Heart left ventricle (tissue), 16 donors: Measurements from ENCODE around the gene OAS2. TPM values are rescaled to one million over a fixed set of nuclear protein-coding genes. Genes with fewer than 3 reads are reported as not detected.

Experiments used
- ATAC-seq, 4 donors: fragments of 200-7000 bp; cut with Tn5 transposase; one replicate each; pipeline ENCODE4 v1.9.1; 2020 to 2022; ENCODE audit warnings: moderate library complexity in 4 of 4, mild to moderate bottlenecking in 3 of 4, moderate number of reproducible peaks in 1 of 4
- DNase-seq, 5 donors: peaks; one replicate each; pipeline ENCODE4 v3.0.0-alpha.2; 2020
- H3K27ac ChIP-seq, 12 donors: fragments of 200-600 bp; sonication (generic) in 4 of 12; one replicate each; pipeline versions ENCODE4 v1.5.0 to v1.8.0; 2016 to 2022; ENCODE audit warnings: mild to moderate bottlenecking in 2 of 12
- H3K27me3 ChIP-seq, 9 donors: fragments of 200-600 bp; sonication (generic) in 2 of 9; one replicate each; pipeline versions ENCODE4 v1.5.1 to v1.8.0; 2016 to 2022; ENCODE audit warnings: mild to moderate bottlenecking in 3 of 9
- H3K36me3 ChIP-seq, 9 donors: fragments of 200-600 bp; sonication (generic) in 2 of 9; one replicate each; pipeline versions ENCODE4 v1.5.0 to v1.8.0; 2018 to 2022; ENCODE audit warnings: mild to moderate bottlenecking in 2 of 9
- H3K4me1 ChIP-seq, 12 donors: fragments of 200-600 bp; sonication (generic) in 4 of 12; one replicate each; pipeline versions ENCODE4 v1.5.0 to v1.8.0; 2016 to 2022; ENCODE audit warnings: mild to moderate bottlenecking in 3 of 12
- H3K4me3 ChIP-seq, 12 donors: fragments of 200-600 bp; sonication (generic) in 4 of 12; one replicate each; pipeline versions ENCODE4 v1.5.0 to v1.8.0; 2017 to 2022; ENCODE audit warnings: mild to moderate bottlenecking in 9 of 12, moderate library complexity in 4 of 12
- H3K9me3 ChIP-seq, 12 donors: fragments of 200-600 bp; sonication (generic) in 4 of 12; one replicate each; pipeline versions ENCODE4 v1.5.0 to v1.8.0; 2016 to 2022; ENCODE audit warnings: mild to moderate bottlenecking in 1 of 12
- POLR2A ChIP-seq, 2 donors: fragments of 450-650 bp; IDR thresholded peaks; one replicate each; pipeline ENCODE4 v1.6.1; 2017; ENCODE audit warnings: antibody characterized with exemption in 2 of 2, mild to moderate bottlenecking in 2 of 2, moderate library complexity in 2 of 2
- WGBS, 4 donors: extraction: QIAGEN DNeasy Blood & Tissue Kit in 2 of 4; methylation state at CpG; one replicate each; pipeline versions ENCODE4 v1.1.5 to v1.1.7; 2013 to 2018; 5-methylcytosine and 5-hydroxymethylcytosine counted together
- intact Hi-C, 10 donors: fragments of 100-400 bp; cut with DNase I; formaldehyde crosslinking; loops; one replicate each; pipeline versions ENCODE4 v1.11.1 to v1.14.2; 2022
- polyA plus RNA-seq, 2 donors: library from polyadenylated mRNA; stranded (reverse); fragments of 200-250 nt; gene quantifications; one replicate each; pipeline ENCODE4 v1.2.3, GENCODE V29; 2013
- total RNA-seq, 9 donors: library from RNA; depleted of rRNA in 2 of 9; stranded (reverse); fragments of >200 nt in 2 of 9; fragmentation: NEBNext Ultra II Directional in 3 of 9; extraction: Animal tissue kit (Norgen Biotek cat#: 25700) in 3 of 9; gene quantifications; one replicate each; pipeline versions ENCODE4 v1.1.0 to v1.2.4, GENCODE V29; 2016 to 2023
- TF ChIP-seq, protein P1 (sequence below), 12 donors: fragments of 200-600 bp; sonication (generic) in 4 of 12; IDR thresholded peaks; one replicate each; pipeline versions ENCODE4 v1.5.0 to v1.8.0; 2018 to 2022; ENCODE audit warnings: antibody characterized with exemption in 12 of 12, mild to moderate bottlenecking in 5 of 12
- donor health status: ischemic (EF 13 %, LVEDD 7.1; RV severe dilation, severe dysfunction).
- donor health status: healthy with polysubstance abuse.
- donor health status: DM: no; HTN: yes; CAD: no.
- donor health status: DM: no; HTN: no; CAD: no.
- donor health status: ischemic (EF 25% LVEDD 6.9; RV normal size, moderate dysfunction).
- donor health status: ischemic (EF 25% LVEDD 5.7; RV mildly dilated, moderate dysfunction).
- donor health status: healthy.
- donor health status: DM: yes; HTN: yes; CAD: no.
- donor health status: ischemic (EF 35%, LVEDD 5.7; RV mildly dilated, moderate dysfunction).
- donor health status: nonischemic (EF 11% LVEDD 7.7; RV severe dilation, severe dysfunction).
- donor health status: DM: yes; HTN: yes; CAD: no.
- donor health status: PGD.
- donor health status: ischemic (EF 29% LVEDD 5.4; RV normal size, mild dysfunction).
- donor health status: nonischemic (EF 23%, LVEDD 6.1; RV moderate dilation, normal function).

The OAS2 gene
- total and polyA plus RNA-seq, 11 donors: 3.8 to 46.1 (median 7.3) TPM

GRCh38 chr12:113056631-113057488 lies 78.5 kb downstream of the OAS2 start, which contains the start of gene DTX1:
Gene DTX1, plus strand, starts transcription at chr12:113056730. Its CDS starts 1,463 bp downstream, at chr12:113058193.
- Histone ChIP-seq H3K9me3 (no peaks in the 10 kb centered on the region), H3K4me3 (peak within 1 kb of the TSS; percentile 45 to 71 (median 64)), H3K27me3 (peaks cover 8 to 47% (median 26%) of the 10 kb centered on the region in 9 donors), H3K36me3 (no peaks in the 10 kb centered on the region), H3K4me1 (peaks cover 0 to 16% (median 6%) of the 10 kb centered on the region in 12 donors), H3K27ac (peak within 1 kb of the TSS in 7 of 12 donors; percentile 13 to 68 (median 42))
- ATAC-seq (peak in 3 of 4 donors; percentile 48 to 73 (median 56)), DNase-seq (peak in 4 of 5 donors; percentile 44 to 59 (median 54))
- no peak for TF ChIP-seq POLR2A (IDR thresholded peaks at IDR 0.05)
- TF ChIP-seq, protein P1, sequence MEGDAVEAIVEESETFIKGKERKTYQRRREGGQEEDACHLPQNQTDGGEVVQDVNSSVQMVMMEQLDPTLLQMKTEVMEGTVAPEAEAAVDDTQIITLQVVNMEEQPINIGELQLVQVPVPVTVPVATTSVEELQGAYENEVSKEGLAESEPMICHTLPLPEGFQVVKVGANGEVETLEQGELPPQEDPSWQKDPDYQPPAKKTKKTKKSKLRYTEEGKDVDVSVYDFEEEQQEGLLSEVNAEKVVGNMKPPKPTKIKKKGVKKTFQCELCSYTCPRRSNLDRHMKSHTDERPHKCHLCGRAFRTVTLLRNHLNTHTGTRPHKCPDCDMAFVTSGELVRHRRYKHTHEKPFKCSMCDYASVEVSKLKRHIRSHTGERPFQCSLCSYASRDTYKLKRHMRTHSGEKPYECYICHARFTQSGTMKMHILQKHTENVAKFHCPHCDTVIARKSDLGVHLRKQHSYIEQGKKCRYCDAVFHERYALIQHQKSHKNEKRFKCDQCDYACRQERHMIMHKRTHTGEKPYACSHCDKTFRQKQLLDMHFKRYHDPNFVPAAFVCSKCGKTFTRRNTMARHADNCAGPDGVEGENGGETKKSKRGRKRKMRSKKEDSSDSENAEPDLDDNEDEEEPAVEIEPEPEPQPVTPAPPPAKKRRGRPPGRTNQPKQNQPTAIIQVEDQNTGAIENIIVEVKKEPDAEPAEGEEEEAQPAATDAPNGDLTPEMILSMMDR (IDR thresholded peaks at IDR 0.05): no peak
- WGBS, 4 donors: 0 to 3% (median 1%) methylated on average over 22 to 94 of the region's 94 CpGs
- intact Hi-C loops: no loop called here

DNA sequence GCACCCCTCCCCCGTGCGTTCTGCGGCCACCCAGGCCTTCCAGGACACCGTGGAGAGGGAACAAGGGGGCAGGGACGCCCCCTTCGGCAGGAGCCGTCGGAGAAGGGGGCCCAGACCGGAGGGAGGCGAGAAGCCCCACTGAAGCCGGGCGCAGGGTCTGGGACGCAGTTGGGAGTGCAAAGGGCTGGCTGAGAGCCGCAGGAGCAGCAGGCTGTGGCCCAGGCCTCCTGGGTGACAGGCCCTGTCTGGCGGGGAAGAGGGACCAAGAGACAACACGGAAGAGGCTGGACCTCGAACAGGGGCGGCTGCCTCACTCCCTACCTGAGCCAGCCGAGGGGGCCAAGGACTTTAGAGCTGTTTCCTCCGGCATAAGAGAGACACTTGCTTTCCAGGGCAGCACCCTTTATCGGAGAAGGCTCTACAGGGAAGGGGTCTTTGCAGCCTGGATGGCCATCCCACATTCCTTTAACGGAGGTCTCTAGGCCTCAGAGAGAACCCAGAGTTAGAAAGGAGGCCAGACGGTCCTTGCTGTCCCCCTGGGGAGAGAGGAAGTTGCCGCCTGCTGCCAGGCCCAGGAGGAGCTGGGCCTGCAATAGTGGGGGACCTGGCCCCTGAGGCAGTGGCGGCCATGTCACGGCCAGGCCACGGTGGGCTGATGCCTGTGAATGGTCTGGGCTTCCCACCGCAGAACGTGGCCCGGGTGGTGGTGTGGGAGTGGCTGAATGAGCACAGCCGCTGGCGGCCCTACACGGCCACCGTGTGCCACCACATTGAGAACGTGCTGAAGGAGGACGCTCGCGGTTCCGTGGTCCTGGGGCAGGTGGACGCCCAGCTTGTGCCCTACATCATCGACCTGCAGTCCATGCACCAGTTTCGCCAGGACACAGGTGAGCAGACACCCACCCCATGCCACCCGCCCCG lies 79.5 kb downstream of the OAS2 start:
- no peak for ATAC-seq
- H3K36me3 ChIP-seq: no peaks in the 10 kb centered on the region
- H3K27ac ChIP-seq: peak overlapping the region in 4 of 12 donors; percentile 13 to 66 (median 44)
- no peaks in the 10 kb centered on the region for H3K9me3 ChIP-seq
- intact Hi-C loops: no loop called here
- no peak for DNase-seq
- WGBS, 4 donors: 55 to 64% (median 58%) methylated on average over 24 to 44 of the region's 44 CpGs
- peak overlapping the region; percentile 45 to 71 (median 64) for H3K4me3 ChIP-seq
- TF ChIP-seq, protein P1 (IDR thresholded peaks at IDR 0.05): no peak
- H3K4me1 ChIP-seq: peaks cover 0 to 16% (median 6%) of the 10 kb centered on the region in 12 donors
- peaks cover 12 to 45% (median 26%) of the 10 kb centered on the region in 9 donors for H3K27me3 ChIP-seq

GRCh38 chr12:113058553-113058952 lies 80.2 kb downstream of the OAS2 start:
- peaks cover 0 to 16% (median 6%) of the 10 kb centered on the region in 12 donors for H3K4me1 ChIP-seq
- DNase-seq (no peak), ATAC-seq (no peak)
- H3K27ac ChIP-seq: no peak overlapping the region
- H3K27me3 ChIP-seq: peaks cover 12 to 45% (median 29%) of the 10 kb centered on the region in 9 donors
- no peak for TF ChIP-seq POLR2A (IDR thresholded peaks at IDR 0.05)
- TF ChIP-seq, protein P1 (IDR thresholded peaks at IDR 0.05): no peak
- no peaks in the 10 kb centered on the region for H3K36me3 ChIP-seq
- intact Hi-C loops: no loop called here
- 90 to 95% (median 93%) methylated on average over 1 of the region's 1 CpG for WGBS, 4 donors
- no peak overlapping the region for H3K4me3 ChIP-seq
- H3K9me3 ChIP-seq: no peaks in the 10 kb centered on the region
